ENCODE results near the gene SPATA20. TPM values are rescaled to one million over a fixed set of nuclear protein-coding genes. Genes with fewer than 3 reads are reported as not detected.

Gene SPATA20
- total RNA-seq, 3 donors from 2014 or later: 52.4 to 62.3 (median 58.4) TPM

DNA sequence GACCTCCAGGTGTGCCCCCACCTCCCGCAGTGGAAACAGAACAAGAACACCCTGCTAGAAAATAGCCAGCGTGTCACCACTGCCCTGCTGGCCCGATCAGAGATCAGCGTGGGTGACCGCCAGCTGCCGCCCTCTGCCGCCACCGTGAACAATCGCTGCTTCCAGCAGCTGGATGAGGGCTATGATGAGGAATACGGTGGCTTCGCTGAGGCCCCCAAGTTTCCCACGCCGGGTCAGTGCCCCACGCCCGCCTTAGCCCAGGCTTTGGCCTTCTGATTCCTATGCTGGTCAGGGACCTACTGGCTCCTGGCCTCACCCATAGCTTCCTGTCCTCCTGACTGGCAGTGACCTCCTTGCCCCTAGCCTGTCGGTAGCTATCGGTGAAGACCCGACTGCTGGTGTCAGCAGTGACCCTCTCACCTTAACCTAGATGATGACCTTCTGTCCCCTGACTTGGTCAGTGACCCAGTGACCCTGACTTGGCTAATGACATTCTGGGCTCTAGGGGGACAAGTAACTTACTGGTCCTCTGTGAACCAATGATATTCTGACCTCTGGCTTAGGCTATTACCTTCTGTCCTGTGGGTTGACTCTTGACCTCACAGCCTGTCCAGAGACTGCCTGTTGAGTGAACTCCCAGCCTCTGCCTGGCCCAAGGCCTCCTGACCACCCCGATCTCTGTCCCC is 2.4 kb downstream of the SPATA20 start:
- no peak for DNase-seq (ENCODE audit: low spot score in 2 of 2)
- Histone ChIP-seq H3K27ac (no peak overlapping the region), H3K4me1 (peaks cover 0 to 3% of the 10 kb centered on the region in 2 donors), H3K36me3 (no peaks in the 10 kb centered on the region), H3K27me3 (no peaks in the 10 kb centered on the region), H3K9me3 (no peaks in the 10 kb centered on the region), H3K4me3 (no peak overlapping the region)
- no peak for TF ChIP-seq POLR2AphosphoS5 (IDR thresholded peaks at IDR 0.05)
- no peak for TF ChIP-seq POLR2A (IDR thresholded peaks at IDR 0.05)
- TF ChIP-seq, protein P1, sequence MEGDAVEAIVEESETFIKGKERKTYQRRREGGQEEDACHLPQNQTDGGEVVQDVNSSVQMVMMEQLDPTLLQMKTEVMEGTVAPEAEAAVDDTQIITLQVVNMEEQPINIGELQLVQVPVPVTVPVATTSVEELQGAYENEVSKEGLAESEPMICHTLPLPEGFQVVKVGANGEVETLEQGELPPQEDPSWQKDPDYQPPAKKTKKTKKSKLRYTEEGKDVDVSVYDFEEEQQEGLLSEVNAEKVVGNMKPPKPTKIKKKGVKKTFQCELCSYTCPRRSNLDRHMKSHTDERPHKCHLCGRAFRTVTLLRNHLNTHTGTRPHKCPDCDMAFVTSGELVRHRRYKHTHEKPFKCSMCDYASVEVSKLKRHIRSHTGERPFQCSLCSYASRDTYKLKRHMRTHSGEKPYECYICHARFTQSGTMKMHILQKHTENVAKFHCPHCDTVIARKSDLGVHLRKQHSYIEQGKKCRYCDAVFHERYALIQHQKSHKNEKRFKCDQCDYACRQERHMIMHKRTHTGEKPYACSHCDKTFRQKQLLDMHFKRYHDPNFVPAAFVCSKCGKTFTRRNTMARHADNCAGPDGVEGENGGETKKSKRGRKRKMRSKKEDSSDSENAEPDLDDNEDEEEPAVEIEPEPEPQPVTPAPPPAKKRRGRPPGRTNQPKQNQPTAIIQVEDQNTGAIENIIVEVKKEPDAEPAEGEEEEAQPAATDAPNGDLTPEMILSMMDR (IDR thresholded peaks at IDR 0.05): no peak
- intact Hi-C loops (cut with DNase I; ENCODE audit: low total_unique reads): loop anchor here (10.0 kb wide), 1 partner anchor 295 kb away; no protein-coding TSS in a partner anchor

DNA sequence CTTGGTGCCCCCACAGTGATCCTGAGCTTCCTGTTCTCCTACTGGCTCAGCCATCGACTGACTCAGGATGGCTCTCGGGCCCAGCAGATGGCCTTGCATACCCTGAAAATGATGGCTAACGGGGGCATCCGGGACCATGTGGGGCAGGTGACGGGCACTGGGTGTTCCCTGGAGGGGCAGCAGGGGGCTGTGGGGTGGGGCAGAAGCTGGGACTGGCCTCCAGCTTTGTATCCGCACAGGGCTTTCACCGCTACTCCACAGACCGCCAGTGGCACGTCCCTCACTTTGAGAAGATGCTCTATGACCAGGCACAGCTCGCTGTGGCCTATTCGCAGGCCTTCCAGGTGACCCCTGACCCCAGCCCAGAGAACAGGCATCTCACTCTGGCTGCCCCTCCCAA is 3.0 kb downstream of the SPATA20 start:
- H3K27ac ChIP-seq: peak overlapping the region; percentile 57 to 76
- H3K4me1 ChIP-seq: peaks cover 0 to 3% of the 10 kb centered on the region in 2 donors
- DNase-seq (ENCODE audit: low spot score in 2 of 2): no peak
- no peaks in the 10 kb centered on the region for H3K9me3 ChIP-seq
- H3K36me3 ChIP-seq: no peaks in the 10 kb centered on the region
- TF ChIP-seq POLR2A (IDR thresholded peaks at IDR 0.05) (no peak), POLR2AphosphoS5 (IDR thresholded peaks at IDR 0.05) (no peak)
- TF ChIP-seq, protein P1 (IDR thresholded peaks at IDR 0.05): no peak
- no peak overlapping the region for H3K4me3 ChIP-seq
- no peaks in the 10 kb centered on the region for H3K27me3 ChIP-seq
- intact Hi-C loops (cut with DNase I; ENCODE audit: low total_unique reads): loop anchor here (10.0 kb wide), 1 partner anchor 295 kb away; no protein-coding TSS in a partner anchor

DNA sequence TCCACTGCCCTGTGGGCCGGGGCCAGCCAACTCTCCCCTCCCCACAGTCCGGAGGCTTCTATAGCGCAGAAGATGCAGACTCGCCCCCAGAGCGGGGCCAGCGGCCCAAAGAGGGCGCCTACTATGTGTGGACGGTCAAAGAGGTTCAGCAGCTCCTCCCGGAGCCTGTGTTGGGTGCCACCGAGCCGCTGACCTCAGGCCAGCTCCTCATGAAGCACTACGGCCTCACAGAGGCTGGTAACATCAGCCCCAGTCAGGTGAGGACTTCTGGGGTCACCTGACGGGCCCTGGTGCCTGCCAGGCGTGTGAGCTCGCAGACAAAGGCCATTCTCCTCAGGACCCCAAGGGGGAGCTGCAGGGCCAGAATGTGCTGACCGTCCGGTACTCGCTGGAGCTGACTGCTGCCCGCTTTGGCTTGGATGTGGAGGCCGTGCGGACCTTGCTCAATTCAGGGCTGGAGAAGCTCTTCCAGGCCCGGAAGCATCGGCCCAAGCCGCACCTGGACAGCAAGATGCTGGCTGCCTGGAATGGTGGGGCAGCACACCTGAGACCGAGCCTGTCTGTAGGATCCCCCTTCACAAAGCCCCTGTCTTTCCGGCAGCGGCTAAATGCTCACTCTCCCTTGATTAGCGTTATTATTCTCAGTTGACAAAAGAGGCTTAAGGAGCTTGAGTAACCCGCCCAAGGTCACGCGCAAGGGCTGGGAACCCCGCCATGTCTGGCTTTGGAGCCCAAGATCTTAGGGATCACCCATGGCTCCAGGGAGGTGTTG is 3.9 kb downstream of the SPATA20 start:
- peak overlapping the region; percentile 57 to 76 for H3K27ac ChIP-seq
- intact Hi-C loops (cut with DNase I; ENCODE audit: low total_unique reads): no loop called here
- H3K36me3 ChIP-seq: no peaks in the 10 kb centered on the region
- no peaks in the 10 kb centered on the region for H3K27me3 ChIP-seq
- peaks cover 0 to 3% of the 10 kb centered on the region in 2 donors for H3K4me1 ChIP-seq
- H3K4me3 ChIP-seq: no peak overlapping the region
- H3K9me3 ChIP-seq: no peaks in the 10 kb centered on the region
- TF ChIP-seq POLR2A (IDR thresholded peaks at IDR 0.05): no peak
- TF ChIP-seq, protein P1 (IDR thresholded peaks at IDR 0.05): peak; percentile 34 to 80 (median 63)
- TF ChIP-seq POLR2AphosphoS5 (IDR thresholded peaks at IDR 0.05): peak in 1 of 3 donors; percentile 23
- DNase-seq (ENCODE audit: low spot score in 2 of 2): peak; percentile 55 to 77

DNA sequence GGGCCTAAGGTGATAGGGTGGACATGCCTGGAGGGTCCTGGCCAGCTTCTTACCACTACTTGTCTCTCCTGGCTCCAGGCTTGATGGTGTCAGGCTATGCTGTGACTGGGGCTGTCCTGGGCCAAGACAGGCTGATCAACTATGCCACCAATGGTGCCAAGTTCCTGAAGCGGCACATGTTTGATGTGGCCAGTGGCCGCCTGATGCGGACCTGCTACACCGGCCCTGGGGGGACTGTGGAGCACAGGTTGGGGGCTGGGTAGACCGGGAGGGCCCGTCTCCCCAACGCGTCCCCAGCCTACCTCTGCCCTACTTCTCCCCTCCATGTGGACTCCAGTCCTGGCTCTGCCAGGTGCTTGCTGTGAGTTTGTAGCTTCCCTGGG is 4.5 kb downstream of the SPATA20 start:
- intact Hi-C loops (cut with DNase I; ENCODE audit: low total_unique reads): no loop called here
- H3K4me3 ChIP-seq: no peak overlapping the region
- peaks cover 0 to 3% of the 10 kb centered on the region in 2 donors for H3K4me1 ChIP-seq
- no peaks in the 10 kb centered on the region for H3K27me3 ChIP-seq
- H3K27ac ChIP-seq: peak overlapping the region in 1 of 2 donors; percentile 76
- no peaks in the 10 kb centered on the region for H3K9me3 ChIP-seq
- H3K36me3 ChIP-seq: no peaks in the 10 kb centered on the region
- TF ChIP-seq POLR2A (IDR thresholded peaks at IDR 0.05) (no peak), POLR2AphosphoS5 (IDR thresholded peaks at IDR 0.05) (no peak)
- TF ChIP-seq, protein P1 (IDR thresholded peaks at IDR 0.05): no peak
- DNase-seq (ENCODE audit: low spot score in 2 of 2): no peak

DNA sequence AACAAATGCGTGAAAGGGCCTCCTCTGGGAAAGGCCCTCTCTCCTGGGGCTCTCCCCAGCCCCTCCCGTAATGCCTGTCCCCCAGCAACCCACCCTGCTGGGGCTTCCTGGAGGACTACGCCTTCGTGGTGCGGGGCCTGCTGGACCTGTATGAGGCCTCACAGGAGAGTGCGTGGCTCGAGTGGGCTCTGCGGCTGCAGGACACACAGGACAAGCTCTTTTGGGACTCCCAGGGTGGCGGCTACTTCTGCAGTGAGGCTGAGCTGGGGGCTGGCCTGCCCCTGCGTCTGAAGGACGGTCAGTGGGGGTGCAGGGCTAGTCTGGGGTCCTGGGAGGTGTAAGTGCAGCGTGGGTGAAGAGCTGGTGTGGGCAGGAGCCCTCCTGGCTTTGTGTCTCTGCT is 4.9 kb downstream of the SPATA20 start:
- H3K36me3 ChIP-seq: no peaks in the 10 kb centered on the region
- no peak overlapping the region for H3K4me3 ChIP-seq
- DNase-seq (ENCODE audit: low spot score in 2 of 2): no peak
- no peak for TF ChIP-seq POLR2A (IDR thresholded peaks at IDR 0.05)
- TF ChIP-seq POLR2AphosphoS5 (IDR thresholded peaks at IDR 0.05): no peak
- TF ChIP-seq, protein P1 (IDR thresholded peaks at IDR 0.05): no peak
- H3K27ac ChIP-seq: no peak overlapping the region
- H3K27me3 ChIP-seq: no peaks in the 10 kb centered on the region
- intact Hi-C loops (cut with DNase I; ENCODE audit: low total_unique reads): no loop called here
- H3K9me3 ChIP-seq: no peaks in the 10 kb centered on the region
- H3K4me1 ChIP-seq: peaks cover 0 to 3% of the 10 kb centered on the region in 2 donors
